GM21526 (cell line): Measurements from ENCODE around the gene DGKD.

Experiments used
- ATAC-seq: cut with Tn5 transposase; IDR thresholded peaks from one replicate; pipeline ENCODE4 v1.9.1; 2021; ENCODE audit warnings: moderate library complexity; ENCODE audit not compliant: unreplicated experiment, low FRiP score

DGKD gene

DNA sequence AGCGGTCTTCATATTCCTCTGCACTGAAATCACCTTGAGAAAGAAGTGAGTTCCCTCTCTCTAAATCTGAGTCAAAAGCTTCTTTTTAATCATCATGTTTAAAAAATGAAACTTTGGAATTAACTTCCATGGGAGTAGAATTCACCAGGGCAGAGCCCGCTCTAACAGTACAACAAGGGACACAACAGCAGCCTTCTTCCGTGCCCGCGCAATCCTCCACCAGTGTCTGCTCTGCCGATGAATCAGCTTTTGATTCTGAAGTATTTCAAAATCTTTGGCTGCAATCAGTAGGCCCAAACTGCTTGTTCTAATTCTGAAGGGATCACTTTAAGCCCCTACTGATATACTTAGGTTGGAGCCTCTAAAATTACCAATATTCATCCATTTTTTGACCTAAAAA is 135.4 kb downstream of the DGKD start:
- ATAC-seq, result no peak

DNA sequence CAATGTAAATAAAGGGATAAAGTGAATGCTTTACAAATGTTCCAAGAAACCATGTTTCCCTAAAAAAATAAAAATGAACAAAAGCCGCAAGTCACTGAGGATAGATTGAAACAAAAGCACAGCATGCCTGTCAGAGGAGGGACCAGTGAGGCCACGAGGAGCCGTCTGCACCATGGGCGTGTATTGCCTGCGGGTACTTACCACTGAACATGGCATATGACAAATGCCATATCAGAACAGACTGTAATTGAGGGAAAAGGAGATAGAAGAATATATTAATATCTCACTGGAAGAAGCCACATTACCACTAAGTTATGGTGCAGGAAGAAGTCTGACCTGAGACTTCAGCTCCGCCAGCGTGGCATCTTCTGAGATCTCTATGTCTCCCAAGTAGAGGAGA is 136.5 kb downstream of the DGKD start:
- ATAC-seq, result no peak

DNA sequence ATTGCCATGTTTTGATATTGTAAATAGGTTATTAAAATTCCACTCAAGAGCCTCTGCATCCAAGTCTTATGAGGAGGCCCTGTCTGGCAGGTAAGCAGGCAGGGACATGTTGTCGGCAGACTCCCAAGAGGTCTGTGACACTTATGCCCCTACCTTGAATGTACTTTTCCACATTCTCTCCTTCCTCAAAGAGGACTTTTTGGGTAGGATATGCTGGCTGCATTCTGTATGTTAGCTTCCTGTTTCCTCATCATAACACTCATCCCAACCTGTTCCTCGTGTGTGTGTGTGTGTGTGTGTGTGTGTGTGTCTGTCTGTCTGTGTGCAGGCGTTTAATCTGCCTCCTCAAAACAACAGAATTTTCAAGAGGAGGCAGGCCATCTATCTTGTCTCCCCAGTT is 137.0 kb downstream of the DGKD start:
- no peak for ATAC-seq

DNA sequence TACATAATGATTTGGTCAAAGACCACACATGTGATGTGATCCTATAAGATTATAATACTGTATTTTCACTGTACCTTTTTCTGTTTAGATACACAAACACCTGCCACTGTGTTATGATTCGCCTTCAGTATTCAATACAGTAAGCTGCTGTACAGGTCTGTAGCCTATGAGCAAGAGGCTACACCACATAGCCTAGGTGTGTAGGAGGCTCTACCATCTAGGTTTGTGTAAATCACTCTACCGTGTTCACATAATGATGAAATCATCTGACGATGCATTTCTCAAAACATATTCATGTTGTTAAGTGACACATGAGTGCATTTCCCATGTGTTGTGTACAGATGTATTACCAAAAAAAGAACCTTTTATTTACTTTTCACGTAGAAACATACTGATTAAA is 137.8 kb downstream of the DGKD start:
- no peak for ATAC-seq

DNA sequence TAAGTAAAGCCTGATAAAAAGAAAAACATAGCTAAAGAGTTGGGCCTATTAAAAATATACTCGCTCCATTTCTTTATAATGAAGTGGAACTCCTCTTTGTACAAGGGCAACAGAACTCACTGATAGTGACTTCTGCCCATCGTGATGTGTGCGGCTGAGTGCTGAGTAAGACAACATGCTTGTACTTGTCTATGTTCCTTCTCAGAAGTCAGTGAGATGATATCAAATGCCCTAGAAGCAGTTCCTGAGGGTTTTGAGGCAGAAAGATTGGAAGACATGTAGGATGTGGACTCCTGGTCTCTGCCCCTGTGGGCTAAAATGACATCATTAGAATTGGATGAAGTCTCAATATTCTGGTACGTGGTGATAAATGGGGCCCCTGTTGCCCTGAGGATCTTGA is 138.5 kb downstream of the DGKD start:
- ATAC-seq, result no peak

DNA sequence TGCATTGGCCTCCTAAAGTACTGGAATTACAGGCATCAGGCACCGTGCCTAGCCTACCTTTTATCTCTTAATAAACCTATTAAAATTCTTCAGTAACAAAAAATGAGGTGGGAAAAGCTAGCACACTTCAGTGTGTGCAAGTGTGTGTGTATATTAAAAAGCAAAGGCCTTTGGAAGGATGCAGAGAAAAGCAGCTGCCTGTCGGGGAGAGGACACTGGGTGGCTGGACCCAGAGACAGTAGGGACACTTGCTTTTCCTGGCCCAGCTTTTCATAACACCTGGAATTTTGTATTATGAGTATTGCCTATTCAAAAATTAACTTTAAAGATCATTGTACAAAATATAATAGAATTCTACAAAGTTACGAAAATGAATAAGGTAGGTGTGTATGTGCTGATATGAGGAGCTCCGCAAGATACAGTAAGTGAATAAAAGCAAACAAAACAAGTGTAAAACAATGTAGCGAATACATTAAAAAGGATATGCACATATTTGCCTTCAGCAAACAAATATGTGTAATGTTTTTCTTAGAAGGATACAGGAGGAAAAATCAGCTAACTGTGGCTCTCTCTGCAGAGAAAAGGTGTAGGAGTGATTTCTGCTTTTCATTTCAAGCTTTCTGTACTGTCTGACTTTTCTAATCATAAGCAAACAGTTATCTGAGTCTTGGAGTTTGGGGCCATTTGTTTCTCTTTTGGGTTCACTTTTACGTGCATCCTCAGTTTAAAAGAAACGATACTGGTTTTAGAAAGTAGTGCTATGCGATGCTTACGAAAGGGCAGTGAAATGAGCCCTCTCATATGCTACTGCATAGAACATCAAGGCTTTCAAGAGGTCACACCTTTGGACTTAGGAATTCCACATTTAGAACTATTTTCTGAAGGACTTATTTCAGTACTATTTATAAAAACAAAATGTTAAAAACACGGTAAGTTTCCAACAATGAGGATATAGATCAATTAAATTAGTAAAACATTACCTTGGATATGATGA is 141.5 kb downstream of the DGKD start:
- ATAC-seq, result no peak

DNA sequence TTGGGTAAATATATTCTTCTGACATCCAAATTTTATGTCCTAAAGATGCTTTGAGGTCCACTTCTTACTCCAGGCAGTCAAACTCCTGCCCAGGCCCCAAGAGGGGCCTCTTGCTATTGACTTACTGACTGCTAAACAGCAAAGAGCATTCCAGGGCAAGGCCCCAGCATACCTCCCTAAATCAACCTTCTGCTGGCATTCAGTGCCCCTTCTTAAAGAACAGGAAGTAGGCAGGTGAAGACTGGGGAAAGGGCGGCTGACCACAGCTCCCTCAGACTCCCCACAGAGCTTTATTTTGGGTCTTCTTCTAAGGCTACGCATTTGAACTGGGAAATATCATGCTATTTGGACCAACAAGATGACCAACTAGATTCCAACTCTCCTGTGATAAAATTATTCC is 143.4 kb downstream of the DGKD start:
- ATAC-seq, result no peak

DNA sequence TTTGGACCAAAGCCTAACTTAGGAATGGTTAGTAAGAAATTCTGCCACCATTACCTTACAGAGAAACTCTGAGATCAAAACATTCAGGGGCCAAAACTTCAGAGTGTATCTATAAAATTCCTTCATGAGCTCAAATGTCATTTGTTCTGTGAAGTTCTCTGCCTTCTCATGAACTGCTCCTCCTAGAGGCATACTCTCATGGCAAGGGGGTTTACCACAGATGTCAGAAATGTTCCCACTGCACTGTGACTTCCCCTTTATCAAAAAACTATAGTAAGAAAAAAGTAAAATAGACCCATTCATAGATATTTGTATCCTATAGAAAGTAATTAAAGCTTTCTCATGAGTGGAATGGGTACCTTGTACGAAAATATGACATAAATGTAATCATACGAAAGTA is 143.8 kb downstream of the DGKD start:
- ATAC-seq, result no peak

DNA sequence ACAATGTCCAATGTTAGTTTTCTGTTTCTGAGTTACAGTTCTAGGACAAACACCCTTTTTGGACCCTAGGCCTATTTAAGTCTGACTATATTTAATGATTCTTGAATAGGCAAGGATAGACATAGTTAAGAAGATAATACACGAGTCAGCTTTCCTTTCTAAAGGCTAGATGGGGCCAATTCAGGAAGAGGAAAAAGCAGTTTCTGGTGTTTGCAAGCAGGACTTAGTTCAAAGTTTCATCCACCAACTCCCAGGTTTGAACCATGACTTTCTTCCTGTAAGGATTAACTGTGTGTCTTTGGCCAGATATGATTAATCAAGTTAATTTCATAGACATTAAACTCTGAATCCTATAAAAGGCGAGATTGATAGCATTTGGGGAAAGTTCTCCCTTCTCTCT is 145.6 kb downstream of the DGKD start:
- no peak for ATAC-seq

DNA sequence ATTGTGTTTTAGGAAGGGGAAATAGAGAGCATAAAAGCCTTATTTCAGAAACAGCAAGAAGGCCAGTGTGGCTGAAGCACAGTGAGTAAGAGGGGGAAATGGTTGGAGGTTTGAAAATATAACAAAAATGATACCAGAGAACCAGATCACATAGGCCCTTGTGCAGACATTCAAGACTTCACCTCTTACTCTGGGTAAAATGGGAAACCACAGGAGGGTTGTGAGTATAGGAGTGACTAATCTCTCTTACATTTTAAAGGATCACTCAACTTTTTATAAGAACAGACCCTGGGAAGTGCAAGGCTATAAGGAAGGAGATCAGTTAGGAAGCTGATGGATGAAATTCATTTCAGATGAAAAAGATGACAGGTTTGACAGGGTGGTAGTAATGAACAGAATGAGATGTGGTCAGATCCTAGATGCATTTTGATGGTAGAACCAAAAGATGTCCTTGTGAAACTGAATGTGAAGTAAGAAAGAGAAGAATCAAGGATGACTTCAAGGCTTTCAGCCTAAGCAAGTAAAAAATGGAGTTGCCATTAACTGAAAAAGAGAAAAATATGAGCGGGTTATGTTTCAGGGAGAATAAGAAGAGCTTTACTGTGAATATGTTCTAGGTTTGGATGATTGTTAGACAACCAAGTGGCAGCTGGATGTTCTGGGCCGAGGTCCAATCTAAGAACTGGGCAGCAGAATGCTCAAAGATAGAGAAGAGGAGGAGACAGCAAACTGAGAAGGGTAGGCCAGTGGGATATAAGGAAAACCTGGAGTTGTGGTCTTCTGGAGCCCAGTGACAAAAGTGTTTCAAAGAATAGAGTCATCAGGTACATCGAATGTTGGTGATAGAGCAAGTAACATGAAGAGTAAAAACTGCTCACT is 147.1 kb downstream of the DGKD start:
- ATAC-seq, result no peak

DNA sequence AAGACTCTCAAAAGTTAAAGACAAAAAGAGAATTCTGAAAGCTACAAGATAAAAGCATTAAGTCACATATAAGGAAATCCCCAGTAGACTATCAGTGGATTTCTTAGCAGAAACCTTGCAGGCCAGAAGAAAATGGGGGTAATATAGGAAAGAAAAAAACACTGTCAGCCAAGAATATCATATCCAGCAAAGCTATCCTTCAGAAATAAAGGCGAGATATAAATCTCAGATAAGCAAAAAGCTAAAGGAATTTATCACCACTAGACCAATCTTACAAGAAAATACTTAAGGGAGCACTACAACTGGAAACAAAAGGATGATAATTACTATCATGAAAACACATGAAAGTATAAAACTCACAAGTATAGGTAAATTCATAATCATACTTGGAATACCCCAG is 149.2 kb downstream of the DGKD start:
- ATAC-seq, result no peak

DNA sequence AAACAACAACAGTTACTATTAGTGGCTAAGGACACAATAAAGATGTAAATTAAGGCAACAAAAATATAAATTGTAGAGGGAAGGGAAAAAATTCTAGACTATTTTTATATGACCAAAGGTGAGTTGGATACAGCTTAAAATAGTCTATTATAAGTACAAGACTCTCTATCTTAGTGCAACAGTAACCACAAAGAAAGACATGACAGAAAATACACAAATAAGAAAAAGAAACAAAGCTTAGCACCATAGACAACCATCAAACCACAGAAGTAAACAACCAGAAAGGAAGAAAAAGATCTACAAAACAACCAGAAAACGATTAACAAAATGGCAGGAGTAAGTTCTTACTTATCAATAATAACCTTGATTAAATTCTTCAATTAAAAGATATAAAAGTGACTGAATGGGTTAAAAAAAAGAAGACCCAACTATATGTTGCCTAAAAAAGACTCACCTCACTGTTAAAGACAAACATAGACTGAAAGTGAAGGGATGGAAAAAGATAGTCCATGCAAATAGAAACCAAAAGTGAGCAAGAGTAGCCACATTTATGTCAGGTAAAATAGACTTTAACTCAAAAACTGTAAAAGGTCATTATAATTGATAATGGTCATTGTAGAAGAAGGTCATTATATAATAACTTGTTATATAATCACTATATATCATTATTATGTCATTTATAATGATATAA is 149.8 kb downstream of the DGKD start:
- no peak for ATAC-seq

DNA sequence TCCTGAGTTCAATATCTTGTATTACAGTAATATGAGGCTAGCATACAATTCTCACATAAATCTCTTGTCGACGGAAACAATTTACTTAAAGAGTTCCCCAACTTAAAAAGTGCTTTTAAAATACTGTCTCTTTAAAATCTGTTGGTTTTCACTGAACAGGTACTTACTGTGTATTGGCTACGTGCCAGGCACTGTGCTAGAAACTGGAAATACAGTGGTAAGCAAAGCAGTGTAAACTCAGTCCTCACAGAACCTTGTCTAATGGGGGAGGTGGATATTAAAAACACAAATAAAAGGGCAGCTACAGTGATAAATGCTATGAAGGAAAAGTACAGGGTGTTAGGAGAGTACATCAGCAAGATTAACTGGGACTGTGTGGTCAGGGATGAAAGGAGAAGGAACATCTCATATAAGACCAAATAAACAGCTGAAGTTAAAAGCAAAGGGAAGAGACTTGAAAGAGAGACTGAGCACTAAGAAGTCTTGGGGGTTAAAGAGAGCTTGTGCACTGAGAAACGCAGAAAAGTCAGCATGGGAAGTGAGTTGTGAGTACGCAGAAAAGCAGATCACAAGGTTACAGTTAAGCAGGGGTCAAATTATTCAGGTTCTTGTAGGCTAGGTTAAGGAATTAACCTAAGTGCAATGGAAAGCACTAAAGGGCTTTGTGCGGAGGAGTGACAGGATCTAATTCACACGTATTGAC is 159.8 kb downstream of the DGKD start:
- ATAC-seq, result no peak

DNA sequence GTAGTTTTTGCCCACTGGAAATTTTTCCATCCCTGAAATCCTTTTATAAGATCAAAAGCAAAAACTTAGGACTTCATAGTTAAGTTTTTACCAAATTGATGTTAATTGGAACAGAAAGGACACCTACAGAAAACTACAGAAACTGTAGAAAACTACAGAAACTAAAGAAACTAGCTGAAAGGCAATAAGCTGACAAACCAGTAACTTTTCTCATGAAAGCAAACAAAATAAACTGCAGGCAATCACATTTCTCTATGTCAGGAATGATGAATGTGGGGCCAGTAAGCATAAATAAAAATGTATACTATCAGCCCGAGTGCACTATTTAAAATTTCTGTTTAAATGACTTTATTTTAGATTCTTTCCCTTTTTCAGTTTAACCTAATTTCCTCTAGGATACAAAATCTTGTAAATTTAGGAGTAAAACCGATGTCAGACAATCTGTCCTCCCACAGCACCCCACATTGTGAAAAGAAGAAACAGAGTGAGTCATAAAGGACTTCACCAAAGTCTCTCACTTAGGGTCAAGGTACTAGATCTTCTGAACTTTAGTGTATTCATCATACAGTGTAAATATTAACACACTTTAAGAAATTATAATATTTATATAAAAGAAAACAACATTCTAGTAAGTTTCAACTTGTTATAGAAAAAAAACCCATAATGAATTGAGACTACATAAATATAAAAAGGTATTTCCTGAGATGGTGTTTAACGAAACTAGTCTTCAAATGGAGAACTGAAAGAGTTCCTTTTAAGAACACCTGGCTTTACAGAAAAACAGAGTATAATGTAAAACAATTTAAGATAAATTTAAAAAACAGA is 165.7 kb downstream of the DGKD start:
- peak; percentile 89 for ATAC-seq
